ENCODE measurements around the gene RNF114. TPM values are rescaled to one million over a fixed set of nuclear protein-coding genes. Genes with fewer than 3 reads are reported as not detected.

The RNF114 gene
- polyA plus RNA-seq, 1 donor (not counting 4 experiments of a cell fraction or from before 2014, with no cell fraction given) = 58.4 TPM

- TF ChIP-seq EZH2 (IDR thresholded peaks at IDR 0.05; ENCODE audit: low read length) = no peak
- TF ChIP-seq CTCF (optimal IDR thresholded peaks at IDR 0.05 in 1 of 3, IDR thresholded peaks at IDR 0.05 in 1 of 3, conservative IDR thresholded peaks at IDR 0.05 in 1 of 3; ENCODE audit: extremely low read depth in 1 of 3, insufficient read depth in 2 of 3, low read length in 3 of 3) = no peak
- Histone ChIP-seq H3K27me3 (ENCODE audit: control insufficient read depth, extremely low read depth, insufficient read depth, low read length) (peaks cover 21% of the 10 kb centered on the region), H3K9ac (ENCODE audit: control insufficient read depth, extremely low read depth, insufficient read depth, low read length) (no peak overlapping the region), H2AFZ (ENCODE audit: control insufficient read depth, low read length) (no peak overlapping the region), H3K9me3 (ENCODE audit: control insufficient read depth, low read depth, low read length) (no peaks in the 10 kb centered on the region), H3K9me1 (ENCODE audit: control insufficient read depth, extremely low read depth, insufficient read depth, low read length) (no peaks in the 10 kb centered on the region), H3K4me2 (ENCODE audit: control insufficient read depth, extremely low read depth, insufficient read depth, low read depth, low read length) (no peak overlapping the region), H3K4me1 (ENCODE audit: control insufficient read depth, extremely low read depth, insufficient read depth, low read length) (peaks cover 12% of the 10 kb centered on the region), H3K4me3 (ENCODE audit: control insufficient read depth in 2 of 3, extremely low read depth in 1 of 3, insufficient read depth in 2 of 3, low read depth in 1 of 3, low read length in 3 of 3) (no peak overlapping the region), H3K27ac (ENCODE audit: control insufficient read depth, insufficient read depth, low read length) (no peak overlapping the region), H3K79me2 (ENCODE audit: control insufficient read depth, insufficient read depth, low read length) (no peaks in the 10 kb centered on the region), H3K36me3 (ENCODE audit: control insufficient read depth in 2 of 2, extremely low read depth in 1 of 2, insufficient read depth in 2 of 2, low read length in 2 of 2) (no peaks in the 10 kb centered on the region), H4K20me1 (ENCODE audit: control insufficient read depth, extremely low read depth, insufficient read depth, low read length) (no peaks in the 10 kb centered on the region)
- FAIRE-seq (no peak), DNase-seq (ENCODE audit: low read depth, low spot score) (no peak)
- dilution Hi-C loops (cut with MboI; ENCODE audit: extremely low pct_ligation_motif_present, low sequenced_read_pairs) = no loop called here
Measured at GRCh38 chr20:49978685-49979029, 42.5 kb downstream of the RNF114 start.

- Histone ChIP-seq H3K4me3 (ENCODE audit: control insufficient read depth in 2 of 3, extremely low read depth in 1 of 3, insufficient read depth in 2 of 3, low read depth in 1 of 3, low read length in 3 of 3) (peak overlapping the region in 1 of 3 experiments; percentile 20), H3K79me2 (ENCODE audit: control insufficient read depth, insufficient read depth, low read length) (no peaks in the 10 kb centered on the region), H3K36me3 (ENCODE audit: control insufficient read depth in 2 of 2, extremely low read depth in 1 of 2, insufficient read depth in 2 of 2, low read length in 2 of 2) (no peaks in the 10 kb centered on the region), H2AFZ (ENCODE audit: control insufficient read depth, low read length) (no peak overlapping the region), H3K9ac (ENCODE audit: control insufficient read depth, extremely low read depth, insufficient read depth, low read length) (no peak overlapping the region), H3K27me3 (ENCODE audit: control insufficient read depth, extremely low read depth, insufficient read depth, low read length) (peaks cover 21% of the 10 kb centered on the region), H3K9me3 (ENCODE audit: control insufficient read depth, low read depth, low read length) (no peaks in the 10 kb centered on the region), H3K4me2 (ENCODE audit: control insufficient read depth, extremely low read depth, insufficient read depth, low read depth, low read length) (peak overlapping the region; percentile 58), H4K20me1 (ENCODE audit: control insufficient read depth, extremely low read depth, insufficient read depth, low read length) (no peaks in the 10 kb centered on the region), H3K27ac (ENCODE audit: control insufficient read depth, insufficient read depth, low read length) (no peak overlapping the region), H3K9me1 (ENCODE audit: control insufficient read depth, extremely low read depth, insufficient read depth, low read length) (no peaks in the 10 kb centered on the region), H3K4me1 (ENCODE audit: control insufficient read depth, extremely low read depth, insufficient read depth, low read length) (peaks cover 12% of the 10 kb centered on the region)
- no peak for FAIRE-seq
- TF ChIP-seq CTCF (optimal IDR thresholded peaks at IDR 0.05 in 1 of 3, IDR thresholded peaks at IDR 0.05 in 1 of 3, conservative IDR thresholded peaks at IDR 0.05 in 1 of 3; ENCODE audit: extremely low read depth in 1 of 3, insufficient read depth in 2 of 3, low read length in 3 of 3) (peak; percentile 83 to 99 (median 94)), EZH2 (IDR thresholded peaks at IDR 0.05; ENCODE audit: low read length) (no peak)
- DNase-seq (ENCODE audit: low read depth, low spot score) = no peak
- dilution Hi-C loops (cut with MboI; ENCODE audit: extremely low pct_ligation_motif_present, low sequenced_read_pairs) = no loop called here
Measured at GRCh38 chr20:49979030-49979832, 43.0 kb downstream of the RNF114 start.
